NCI-H2081 (cell line): ENCODE measurements around the gene ZIC2.
A peak's percentile ranks its signal among the peaks of the same experiment; 100 is the strongest.

Experiments
- DNase-seq, 2 experiments: peaks; one replicate each; lab custom pipeline; 2025; lab: John Stamatoyannopoulos, UW

ZIC2 gene

DNA sequence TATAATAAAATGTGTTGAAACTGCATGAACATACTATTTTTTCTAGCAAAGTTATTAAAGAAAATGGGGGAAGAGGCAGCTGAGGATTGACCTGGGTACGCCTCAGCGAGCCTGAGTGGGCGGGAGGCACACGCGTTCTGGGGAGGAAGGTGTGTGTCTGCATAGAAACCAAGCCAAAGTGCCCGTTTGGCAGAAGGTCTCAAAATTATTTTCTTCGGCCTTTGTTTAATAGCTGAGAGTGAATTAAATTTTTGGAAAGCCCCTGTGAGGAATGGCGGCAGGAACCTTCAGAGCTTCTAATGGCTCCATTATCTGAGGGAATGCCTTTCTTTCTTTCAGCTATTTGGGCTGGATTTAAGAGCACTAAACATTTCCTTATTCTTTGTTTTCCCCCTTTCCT lies 5.2 kb downstream of the ZIC2 start:
- DNase-seq = peak; percentile 65 to 66

DNA sequence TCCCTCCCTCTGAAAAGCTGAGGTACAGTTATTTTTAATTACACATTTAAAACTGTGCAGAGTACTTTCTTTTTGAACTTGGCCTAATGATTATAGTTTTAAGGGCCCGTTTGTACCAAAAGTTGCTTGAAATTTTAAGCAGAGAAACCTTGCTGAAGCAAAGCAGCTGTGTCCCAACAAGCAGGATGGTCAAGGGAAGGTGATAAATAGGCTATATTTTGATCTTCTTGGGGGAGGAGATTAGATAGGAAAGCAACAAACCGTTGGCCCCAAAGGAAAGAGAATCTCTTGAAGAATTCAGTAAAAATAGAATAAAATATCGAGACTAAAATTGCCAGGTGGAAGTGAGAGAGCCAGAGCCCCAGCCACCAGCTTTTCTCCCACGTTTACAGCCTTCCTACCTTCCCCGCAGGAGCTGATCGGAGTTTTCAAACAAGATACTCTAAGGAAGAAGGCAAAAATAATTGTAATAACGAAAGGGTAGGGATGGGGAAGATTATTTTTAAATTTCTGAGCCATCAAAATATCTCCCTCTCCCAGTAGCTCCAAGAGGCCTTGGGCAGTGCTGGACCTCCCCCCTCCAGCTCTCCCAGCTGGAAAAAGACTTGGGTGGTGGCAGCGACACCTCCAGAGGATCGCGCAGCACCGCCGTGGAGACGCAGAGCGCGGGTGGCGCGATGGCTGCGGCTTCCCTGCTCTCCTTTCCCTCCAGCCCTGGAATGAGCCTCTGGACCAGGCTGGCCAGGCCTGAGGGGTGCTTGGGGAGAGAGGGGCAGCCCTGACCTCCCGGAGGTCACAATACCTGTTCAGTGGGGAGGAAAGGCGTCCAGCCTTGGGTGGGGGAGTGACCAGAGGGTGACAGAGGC lies 5.8 kb downstream of the ZIC2 start:
- DNase-seq = peak; percentile 44 to 73

DNA sequence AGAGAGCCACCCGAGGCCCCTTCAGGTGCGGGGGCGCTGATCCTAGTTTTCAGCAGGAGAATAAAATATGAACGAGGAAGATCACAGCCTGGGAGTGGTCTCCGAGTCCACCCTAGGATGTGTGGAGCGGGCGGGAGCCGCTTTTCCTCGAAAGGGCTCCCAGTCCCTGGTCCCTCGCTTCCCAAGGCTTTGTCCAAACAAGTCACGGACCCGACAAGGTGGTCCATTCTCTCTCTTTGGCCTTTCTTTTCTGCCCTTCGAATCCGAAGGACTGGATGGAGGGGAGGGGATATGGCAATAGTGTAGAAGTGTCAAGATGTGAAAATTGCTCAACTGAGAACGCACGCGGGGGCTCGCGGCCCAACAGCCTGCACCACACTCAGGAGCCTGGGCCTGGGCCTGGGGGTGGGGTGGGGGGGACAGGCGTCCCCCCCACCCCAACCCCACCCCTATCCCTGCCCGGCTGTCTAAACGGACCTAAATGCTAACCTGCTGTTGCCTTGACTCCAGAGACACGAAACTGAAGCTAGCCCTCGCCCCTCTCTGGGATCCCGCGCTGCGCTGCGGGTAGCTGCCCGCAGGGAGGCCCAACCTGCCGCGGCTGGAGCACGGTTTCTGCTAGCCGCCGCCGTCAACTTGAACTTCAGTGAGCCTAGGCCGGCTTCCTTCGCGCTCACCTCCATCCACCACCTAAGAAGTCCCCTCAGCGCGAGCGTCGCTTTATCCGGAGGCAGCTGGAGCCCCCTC lies 7.1 kb downstream of the ZIC2 start:
- DNase-seq = peak; percentile 65 to 85

DNA sequence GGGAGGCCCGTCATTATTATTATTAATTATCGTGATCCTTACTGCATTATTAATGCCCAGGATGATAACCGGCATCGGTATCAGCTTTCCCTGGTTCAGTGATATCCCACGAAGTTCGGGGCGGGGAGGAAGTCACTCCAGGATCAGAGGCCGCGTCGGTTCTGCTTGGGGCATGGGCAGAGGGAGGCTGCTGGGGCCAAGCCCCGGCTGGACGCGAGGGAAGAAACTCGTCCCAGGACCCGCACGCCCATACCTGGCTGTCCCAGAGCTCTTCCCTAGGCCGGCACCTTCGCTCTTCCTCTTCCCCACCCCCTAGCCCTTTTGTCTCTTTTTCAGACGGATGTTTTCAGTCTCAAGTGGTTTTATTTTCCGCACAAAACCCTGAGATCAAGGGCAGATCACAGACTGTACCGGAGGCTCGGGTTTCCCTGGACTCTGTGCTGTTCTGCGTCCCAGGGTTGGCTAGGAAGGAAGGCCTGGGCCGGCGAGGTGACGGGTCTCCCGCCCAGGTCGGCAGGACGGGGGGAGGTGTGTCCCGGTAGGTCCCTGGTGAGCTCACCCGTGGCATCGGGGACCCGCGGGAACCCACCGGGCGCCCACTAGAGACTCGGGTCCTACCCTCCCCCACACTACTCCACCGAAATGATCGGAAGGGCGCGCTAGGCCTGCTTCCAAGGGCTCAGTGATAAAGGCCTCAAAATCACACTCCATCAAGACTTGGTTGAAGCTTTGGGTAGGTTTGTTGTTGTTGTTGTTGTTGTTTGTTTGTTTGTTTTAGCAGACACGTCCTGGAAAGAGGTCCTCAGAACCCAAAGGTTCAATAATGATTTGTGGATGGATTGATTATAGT lies 7.9 kb downstream of the ZIC2 start:
- peak; percentile 43 to 59 for DNase-seq

DNA sequence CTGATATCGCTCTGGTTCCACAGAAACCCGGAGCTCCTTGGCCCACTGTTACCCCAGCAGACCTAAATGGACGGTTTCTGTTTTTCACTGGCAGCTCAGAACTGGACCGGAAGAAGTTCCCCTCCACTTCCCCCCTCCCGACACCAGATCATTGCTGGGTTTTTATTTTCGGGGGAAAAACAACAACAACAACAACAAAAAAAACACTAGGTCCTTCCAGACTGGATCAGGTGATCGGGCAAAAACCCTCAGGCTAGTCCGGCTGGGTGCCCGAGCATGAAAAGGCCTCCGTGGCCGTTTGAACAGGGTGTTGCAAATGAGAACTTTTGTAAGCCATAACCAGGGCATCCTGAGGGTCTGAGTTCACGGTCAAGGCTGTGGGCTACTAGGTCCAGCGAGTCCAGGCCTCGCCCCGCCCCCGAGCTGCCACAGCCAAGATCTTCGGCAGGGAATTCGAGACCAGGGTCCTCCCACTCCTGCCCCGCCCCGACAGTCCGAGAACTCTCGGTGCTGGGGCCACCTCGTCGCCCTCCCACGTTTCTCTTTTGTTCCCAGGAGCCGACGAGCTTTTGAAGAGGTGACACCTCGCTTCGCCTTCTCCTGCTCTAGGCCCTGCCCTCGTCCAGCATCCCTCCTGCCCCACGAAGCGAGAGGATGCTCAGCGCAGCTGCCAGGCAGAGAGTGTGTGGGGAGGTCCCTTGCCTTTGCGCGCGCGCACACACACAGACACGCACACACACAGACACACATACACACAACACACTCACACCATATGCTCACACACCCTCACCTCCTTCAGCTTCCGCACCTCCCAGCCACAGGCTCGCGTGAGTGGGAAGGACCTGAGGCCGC lies 8.8 kb downstream of the ZIC2 start:
- peak; percentile 79 to 88 for DNase-seq

DNA sequence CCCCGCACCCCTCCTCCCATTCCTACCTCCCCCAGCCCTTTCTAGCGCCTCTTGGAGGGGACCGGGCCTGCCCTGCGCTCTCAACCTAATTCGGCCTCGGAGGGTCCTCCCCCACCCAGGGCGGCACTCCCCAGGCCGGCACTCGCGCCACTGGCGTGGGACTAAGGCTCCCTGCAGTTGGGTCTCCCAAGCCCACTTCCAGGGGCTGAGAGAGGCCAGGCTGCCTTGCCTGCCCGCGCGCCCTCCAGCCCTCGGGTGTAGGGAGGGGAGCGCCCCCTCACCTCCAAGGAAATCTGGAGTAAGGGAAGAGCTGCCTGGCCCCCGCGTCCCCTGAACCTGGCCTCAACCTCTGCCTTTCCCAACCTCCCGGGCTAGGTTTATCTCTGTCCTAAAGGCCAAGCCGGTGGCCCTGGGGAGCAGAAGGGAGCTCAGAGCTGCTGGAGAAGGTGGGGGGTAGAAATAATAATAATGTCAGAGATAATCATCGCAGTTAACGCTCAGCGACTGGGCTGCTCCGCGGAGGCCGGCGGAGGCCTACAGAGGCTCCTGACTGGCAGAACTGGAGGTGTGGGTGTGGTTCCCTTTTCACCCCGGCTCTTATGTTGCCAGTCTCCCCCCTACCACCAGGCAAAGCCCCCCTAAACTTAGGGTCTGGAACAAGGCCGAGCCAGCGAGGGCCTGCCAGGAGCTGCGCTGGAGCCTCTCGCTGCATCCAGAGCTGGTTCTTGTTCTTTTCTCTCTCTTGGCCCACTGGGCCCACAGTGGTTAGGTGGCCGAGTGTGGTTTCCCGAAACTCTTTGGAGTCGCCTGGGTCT lies 9.6 kb downstream of the ZIC2 start:
- peak; percentile 59 to 83 for DNase-seq

DNA sequence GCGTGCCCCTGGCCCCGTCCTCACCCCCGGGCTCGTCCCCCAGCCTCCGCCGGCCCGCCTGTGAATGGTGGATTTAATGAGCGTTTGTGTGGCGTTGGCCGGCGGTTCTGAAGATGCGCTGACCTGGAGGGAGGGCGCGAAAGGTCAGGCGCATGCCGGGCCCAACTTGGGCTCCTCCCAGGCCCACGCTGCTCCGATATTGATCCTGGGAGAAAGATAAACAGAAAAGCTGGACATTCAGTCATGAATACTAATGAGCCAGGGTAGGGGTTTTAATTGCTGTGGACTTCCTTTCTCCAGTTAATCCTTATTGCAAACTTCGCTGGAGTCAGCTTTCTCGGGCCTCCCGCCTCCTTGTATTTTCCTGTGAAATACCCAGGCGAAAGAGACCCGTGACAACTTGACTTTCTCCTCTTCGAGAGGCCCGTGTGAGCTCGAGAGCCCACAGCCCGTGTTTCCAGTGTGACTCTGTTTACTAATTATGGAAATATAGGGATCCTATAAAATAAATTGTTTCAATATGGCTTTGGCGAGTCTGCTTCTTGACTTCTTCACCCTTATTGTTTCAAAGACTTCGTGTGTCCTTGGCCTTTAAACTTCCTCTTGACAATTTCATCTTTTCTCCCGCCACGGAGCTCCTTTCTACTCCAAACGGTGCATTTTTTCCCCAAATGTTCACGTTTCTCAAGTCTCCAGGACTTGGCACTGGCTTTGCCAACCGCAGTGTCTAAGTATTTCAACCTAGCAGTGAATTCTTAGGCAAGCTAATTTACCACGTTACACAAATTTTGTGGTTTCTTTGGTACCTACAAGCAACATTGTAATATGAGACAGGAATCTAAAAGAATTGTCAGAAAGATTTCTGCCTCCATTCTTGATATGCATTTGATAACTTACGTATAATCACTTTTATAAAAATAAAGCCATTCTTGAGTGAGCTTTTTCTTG lies 10.5 kb downstream of the ZIC2 start:
- no peak for DNase-seq

DNA sequence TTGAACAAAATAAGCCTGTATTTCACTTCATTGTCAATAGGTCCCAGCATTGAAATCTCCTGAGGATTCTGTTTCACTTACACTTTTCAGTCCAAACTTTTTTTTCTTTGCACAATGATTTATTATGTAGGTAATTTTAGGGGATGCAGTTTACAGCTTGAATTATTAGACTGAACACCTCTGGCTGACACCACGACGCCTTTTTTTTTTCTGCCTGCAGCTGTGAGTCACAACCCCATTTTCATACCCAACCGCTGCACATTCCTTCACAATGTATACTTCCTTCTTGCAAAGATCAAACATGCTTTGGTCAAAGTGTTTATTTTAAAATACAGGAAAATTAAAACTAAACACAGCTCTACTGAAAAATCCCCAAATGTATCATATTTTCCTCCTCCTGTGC lies 11.4 kb downstream of the ZIC2 start:
- peak; percentile 33 to 58 for DNase-seq

DNA sequence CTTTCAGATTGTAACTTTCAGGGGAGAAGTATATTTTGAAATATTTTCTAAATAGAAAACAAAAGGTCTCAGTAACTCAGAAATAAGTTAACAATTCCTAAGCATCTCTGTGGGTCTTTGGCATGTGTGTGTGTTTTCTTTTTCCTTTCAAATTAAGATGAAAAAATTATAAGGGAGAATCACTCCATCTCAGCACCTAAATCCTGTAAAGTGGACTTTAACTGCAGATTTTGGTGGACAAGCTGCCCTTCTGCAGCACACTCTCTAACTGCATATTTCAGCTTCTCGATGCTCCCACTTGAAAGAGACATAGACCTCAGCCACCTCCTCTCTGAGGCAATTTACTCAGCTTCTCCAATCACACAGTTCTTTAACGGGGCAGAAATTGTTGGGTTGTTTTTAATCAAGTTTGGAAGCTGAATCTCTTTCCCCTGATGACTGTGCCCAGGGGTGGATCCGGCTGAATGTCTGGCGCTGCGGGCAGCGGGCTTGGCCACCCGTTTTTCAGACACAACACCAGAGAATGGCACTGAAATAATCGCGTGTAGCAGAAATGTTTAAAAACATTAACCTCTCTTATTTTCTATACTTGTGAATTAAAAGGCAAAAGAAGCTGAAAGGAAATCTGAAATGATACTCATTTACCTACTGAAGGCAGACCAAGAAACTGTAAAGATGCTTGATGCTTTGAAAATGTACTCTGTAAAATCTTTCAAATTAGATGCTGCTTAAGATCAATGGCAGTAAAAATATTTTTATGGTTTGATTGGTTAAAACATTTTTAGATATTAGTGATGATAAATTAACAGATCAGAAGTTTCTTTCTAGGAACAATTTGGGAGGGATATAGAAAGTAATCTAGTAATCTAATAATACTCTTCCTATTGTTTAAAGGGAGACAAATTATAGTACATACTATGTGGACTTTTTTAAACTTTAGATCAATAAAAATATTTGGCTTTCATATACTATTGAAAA lies 12.4 kb downstream of the ZIC2 start:
- DNase-seq = peak; percentile 22 to 41

DNA sequence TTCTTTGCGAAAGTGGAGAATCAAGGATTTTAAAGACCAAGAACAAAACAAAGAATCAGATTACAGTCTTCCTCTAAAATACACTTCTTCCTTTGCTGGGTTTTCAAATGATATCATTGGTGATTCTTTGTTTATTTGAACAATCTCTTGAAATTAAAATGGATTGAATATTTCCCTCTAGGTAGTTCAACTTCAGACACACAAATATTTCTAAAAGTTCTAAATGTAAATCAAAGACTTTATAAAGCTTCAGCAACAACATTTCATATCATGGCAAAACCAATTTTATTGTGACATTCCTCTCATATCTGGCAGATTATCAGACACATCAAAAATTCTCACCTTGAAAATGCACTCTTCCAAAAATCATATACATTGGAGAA lies 13.0 kb downstream of the ZIC2 start:
- DNase-seq = no peak

DNA sequence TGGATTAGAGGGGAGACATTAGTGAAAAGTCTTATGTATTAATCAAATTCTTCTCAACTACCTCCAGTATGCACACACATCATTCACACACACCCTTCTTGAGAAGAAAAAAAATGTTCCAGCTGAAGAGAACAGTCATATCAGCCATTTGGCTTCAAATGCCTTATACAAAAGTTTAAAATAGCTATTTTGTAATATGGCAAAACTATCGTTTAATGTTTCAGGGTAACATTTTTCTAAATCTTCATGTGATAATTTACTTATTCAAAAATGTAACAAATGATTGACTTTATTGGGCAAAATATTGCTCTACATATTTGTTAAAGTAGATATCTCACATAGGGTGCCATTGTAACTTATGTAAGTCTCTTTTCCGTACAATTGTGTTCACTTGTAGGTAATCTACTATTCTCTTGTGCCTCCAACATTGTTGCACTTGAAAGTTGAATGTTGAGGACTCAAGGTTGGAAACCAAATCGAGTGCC lies 13.6 kb downstream of the ZIC2 start:
- peak in 1 of 2 experiments; percentile 68 for DNase-seq

DNA sequence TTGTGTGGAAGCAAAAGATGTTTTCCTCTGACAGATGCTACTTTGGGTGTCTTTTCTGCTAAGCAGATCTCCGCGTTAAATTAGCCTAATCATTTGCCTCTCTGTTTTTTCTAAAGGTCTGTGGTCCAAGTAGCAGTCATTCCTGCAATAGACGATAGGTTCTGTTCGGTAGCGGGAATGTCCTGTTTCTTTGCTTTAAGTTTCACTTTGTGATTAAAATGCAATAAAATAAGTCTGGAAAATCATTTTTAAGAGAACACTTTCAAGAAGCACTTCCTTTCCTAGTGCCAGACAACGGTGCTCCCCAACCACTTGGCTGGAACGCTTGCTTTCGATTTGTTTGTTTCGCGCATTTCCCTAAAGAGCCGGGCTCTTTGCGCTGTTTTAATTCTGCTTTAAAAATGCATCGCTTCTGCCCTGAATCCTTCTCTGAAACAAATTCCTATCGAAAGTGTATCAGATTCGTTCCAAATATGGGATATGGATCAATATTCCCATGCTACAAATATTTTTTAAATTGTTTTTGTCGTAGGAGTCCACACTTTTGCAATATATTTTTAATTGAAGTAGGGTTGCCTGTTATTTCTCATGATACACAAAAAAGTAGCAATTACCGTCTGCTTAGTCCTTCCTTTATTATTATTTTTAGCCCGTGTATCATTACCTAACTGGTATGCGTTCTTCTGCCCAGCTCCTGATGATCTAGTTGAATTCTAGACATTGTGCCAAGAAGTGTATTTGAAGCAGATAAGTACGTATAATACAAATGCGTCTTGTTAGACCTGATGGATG lies 14.2 kb downstream of the ZIC2 start:
- DNase-seq = peak; percentile 81 to 89

DNA sequence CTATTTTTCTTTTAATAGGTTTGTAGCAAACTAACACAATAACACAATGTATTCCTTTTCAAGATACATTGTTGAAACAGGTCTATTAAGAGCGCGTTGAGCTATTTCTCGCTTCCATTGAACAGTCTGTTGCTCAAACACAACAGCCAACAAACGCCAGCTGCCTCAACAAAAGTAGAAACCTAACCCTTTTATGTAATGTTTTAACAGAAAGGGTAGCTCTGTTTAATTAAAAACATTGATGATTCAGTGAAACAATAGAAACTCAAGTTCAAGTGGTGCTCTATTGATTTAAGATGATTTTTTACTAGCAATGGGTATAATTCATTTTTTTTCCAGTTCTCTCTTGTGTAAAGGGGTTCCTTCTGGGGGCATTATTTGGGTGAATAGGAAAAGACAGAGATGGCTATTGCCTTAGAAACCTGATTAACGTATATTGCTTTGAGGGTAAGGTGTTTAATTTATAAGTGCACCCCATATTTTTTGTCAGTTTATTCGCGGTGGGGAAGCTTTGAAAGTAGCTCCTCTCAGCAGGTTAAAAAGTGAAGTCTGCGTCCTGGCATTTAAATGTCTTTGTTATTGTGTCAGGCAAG lies 14.9 kb downstream of the ZIC2 start:
- DNase-seq = peak; percentile 91 to 99

DNA sequence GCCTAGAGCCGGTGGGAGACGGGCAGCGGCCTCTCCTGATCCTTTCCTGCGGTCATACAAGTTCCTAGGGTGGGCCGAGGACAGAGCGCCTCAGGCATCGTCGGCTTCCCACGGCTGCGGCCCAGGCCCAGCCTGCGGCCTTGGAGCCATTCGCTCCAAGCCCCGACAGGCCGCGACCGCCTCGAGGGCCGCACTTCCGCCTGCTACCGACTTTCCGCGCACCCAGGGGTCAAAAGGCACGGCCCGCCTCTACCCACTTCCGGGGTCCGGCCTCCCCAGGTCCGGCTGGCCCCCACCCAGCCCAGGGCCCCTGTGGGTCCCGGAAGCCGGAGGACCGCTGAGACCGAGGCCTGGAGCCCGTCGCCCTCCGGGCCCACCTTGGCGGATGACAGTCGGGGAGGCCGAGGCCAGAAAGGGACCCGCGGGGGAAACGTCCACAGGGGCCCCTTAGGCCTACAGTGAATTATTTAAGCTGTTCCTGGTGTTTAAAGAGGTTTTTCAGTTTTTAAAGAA lies 16.2 kb downstream of the ZIC2 start:
- DNase-seq = peak in 1 of 2 experiments; percentile 49

DNA sequence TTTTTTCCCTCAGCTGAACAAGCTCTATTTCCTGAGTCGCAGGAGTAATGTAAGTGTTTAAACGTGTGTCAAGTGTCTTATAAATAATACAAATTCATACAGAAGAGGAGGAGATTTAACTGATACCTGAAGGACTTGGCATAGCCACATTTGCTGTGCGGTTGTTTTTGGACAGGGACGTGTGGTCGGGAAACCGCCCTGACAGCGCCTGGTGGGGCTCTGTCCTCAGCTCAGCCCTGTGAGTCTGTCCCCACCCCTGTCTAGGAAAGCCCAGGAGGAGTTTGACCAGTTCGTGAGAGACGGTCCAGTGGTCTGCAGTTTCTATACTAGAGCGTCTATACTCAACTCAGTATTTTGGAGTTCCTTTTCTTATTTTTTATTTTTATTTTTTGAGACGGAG lies 16.7 kb downstream of the ZIC2 start:
- DNase-seq = peak in 1 of 2 experiments; percentile 53

DNA sequence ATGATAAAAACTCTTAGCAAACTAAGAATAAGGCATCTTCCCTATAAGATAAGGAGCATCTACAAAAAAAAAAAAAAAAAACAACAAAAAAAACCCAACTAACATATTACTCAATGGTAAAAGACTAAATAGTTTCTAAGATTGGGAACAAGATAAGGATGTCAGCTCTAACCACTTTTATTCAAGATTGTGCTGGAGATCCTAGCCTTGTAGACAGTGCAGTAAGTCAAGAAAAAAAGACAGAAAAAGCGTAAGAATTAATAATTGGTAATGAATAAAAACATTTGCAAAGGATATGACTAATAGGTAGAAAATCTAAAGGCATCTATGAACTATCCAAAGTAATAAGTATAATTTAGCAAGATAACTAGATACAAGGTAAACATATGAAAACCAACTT lies 33.0 kb downstream of the ZIC2 start:
- no peak for DNase-seq
